ENCODE measurements around the gene ADAT1. TPM values are rescaled to one million over a fixed set of nuclear protein-coding genes. Genes with fewer than 3 reads are reported as not detected.

Gene ADAT1
- total RNA-seq, 1 experiment from 2014 or later, result 71.3 TPM

- ChIA-PET POLR2A (no interaction called here), CTCF (interaction anchor here (1.1 to 1.4 kb wide), 2 partner anchors 36 to 80 kb away, joined by 4 to 6 read pairs; no protein-coding TSS in a partner anchor)
- TF ChIP-seq CTCF (IDR thresholded peaks at IDR 0.05; ENCODE audit: insufficient read depth in 1 of 2, low read depth in 1 of 2, low read length in 1 of 2, severe bottlenecking in 1 of 2, unreplicated experiment in 1 of 2), result no peak
- Mint-ChIP-seq H3K4me3 (ENCODE audit: unreplicated experiment) (no peak overlapping the region), H3K27ac (ENCODE audit: unreplicated experiment) (no peak overlapping the region), H3K9me3 (ENCODE audit: unreplicated experiment) (no peaks in the 10 kb centered on the region), H3K4me1 (ENCODE audit: low read depth, unreplicated experiment) (peaks cover 6% of the 10 kb centered on the region), H3K36me3 (ENCODE audit: insufficient read depth, unreplicated experiment) (peaks cover 6% of the 10 kb centered on the region), H3K27me3 (ENCODE audit: insufficient read depth, unreplicated experiment) (no peaks in the 10 kb centered on the region)
- Histone ChIP-seq H3K36me3 (ENCODE audit: control insufficient read depth, insufficient read depth, low read length) (no peaks in the 10 kb centered on the region), H3K27me3 (replicated peaks; ENCODE audit: control insufficient read depth, insufficient read depth, low read length) (no peaks in the 10 kb centered on the region), H3K4me3 (ENCODE audit: low read depth, low read length) (no peak overlapping the region), H3K9me3 (no peaks in the 10 kb centered on the region), H3K4me1 (no peaks in the 10 kb centered on the region)
- DNase-seq, result no peak
- intact Hi-C loops (cut with micrococcal nuclease; ENCODE audit: unreplicated experiment), result no loop called here
- no TSS peak for BruUV-seq (replicated peaks)
Observed at GRCh38 chr16:75552951-75553350, 70.1 kb downstream of the ADAT1 start.

GRCh38 chr16:75550211-75550662 is 72.8 kb downstream of the ADAT1 start:
- intact Hi-C loops (cut with micrococcal nuclease; ENCODE audit: unreplicated experiment), result loop anchor here (1.0 kb wide), 3 partner anchors 22 to 79 kb away; no protein-coding TSS in a partner anchor
- H3K27me3 ChIP-seq (replicated peaks; ENCODE audit: control insufficient read depth, insufficient read depth, low read length), result no peaks in the 10 kb centered on the region
- no peaks in the 10 kb centered on the region for H3K9me3 Mint-ChIP-seq (ENCODE audit: unreplicated experiment)
- peak in 1 of 2 experiments; percentile 49 for DNase-seq
- no peaks in the 10 kb centered on the region for H3K36me3 ChIP-seq (ENCODE audit: control insufficient read depth, insufficient read depth, low read length)
- BruUV-seq (replicated peaks), result no TSS peak
- ChIA-PET POLR2A (interaction anchor here (0.5 kb wide), 1 partner anchor 71 kb away, joined by 4 read pairs; no protein-coding TSS in a partner anchor), CTCF (interaction anchor here (0.6 to 1.7 kb wide), 6 partner anchors 15 to 86 kb away, joined by 3 to 11 read pairs (median 4); partner anchors contain the start of genes CHST6 and GABARAPL2)
- H3K36me3 Mint-ChIP-seq (ENCODE audit: insufficient read depth, unreplicated experiment), result peaks cover 2% of the 10 kb centered on the region
- no peaks in the 10 kb centered on the region for H3K4me1 Mint-ChIP-seq (ENCODE audit: low read depth, unreplicated experiment)
- TF ChIP-seq CTCF (IDR thresholded peaks at IDR 0.05; ENCODE audit: insufficient read depth in 1 of 2, low read depth in 1 of 2, low read length in 1 of 2, severe bottlenecking in 1 of 2, unreplicated experiment in 1 of 2), result peak in 1 of 2 experiments; percentile 70
- H3K4me1 ChIP-seq, result no peaks in the 10 kb centered on the region
- H3K27me3 Mint-ChIP-seq (ENCODE audit: insufficient read depth, unreplicated experiment), result no peaks in the 10 kb centered on the region
- H3K4me3 Mint-ChIP-seq (ENCODE audit: unreplicated experiment), result no peak overlapping the region
- H3K4me3 ChIP-seq (ENCODE audit: low read depth, low read length), result no peak overlapping the region
- no peak overlapping the region for H3K27ac Mint-ChIP-seq (ENCODE audit: unreplicated experiment)
- no peaks in the 10 kb centered on the region for H3K9me3 ChIP-seq

Other genes starting within 250 kb of the ADAT1 start
- 71.6 and 77.6 TPM in 2 replicates for gene CFDP1, start 189.8 kb downstream of the ADAT1 start, total RNA-seq (2022)
- gene TMEM170A, start 158.6 kb downstream of the ADAT1 start, total RNA-seq (2022), result 57.4 and 63.6 TPM in 2 replicates
- gene CHST6, start 127.8 kb downstream of the ADAT1 start, total RNA-seq (2022), result 1.1 and 1.3 TPM in 2 replicates
- 0.11 TPM in 1 of 2 replicates, not detected in the other for gene CHST5, start 87.2 kb downstream of the ADAT1 start, total RNA-seq (2022)
- gene TMEM231, start 67.0 kb downstream of the ADAT1 start, total RNA-seq (2022), result 5.2 and 6.6 TPM in 2 replicates
- gene GABARAPL2, start 56.9 kb downstream of the ADAT1 start, total RNA-seq (2022), result 82.6 and 88.2 TPM in 2 replicates
- gene KARS1, start 24.4 kb upstream of the ADAT1 start, total RNA-seq (2022), result 244 and 245 TPM in 2 replicates
- gene TERF2IP, start 24.5 kb upstream of the ADAT1 start, total RNA-seq (2022), result 25.1 and 27.1 TPM in 2 replicates
- gene CPHXL2, start 53.7 kb upstream of the ADAT1 start, total RNA-seq (2022), result not detected in 2 replicates
- gene DUXB, start 78.2 kb upstream of the ADAT1 start, total RNA-seq (2022), result not detected in 2 replicates
- gene CPHXL, start 103.2 kb upstream of the ADAT1 start, total RNA-seq (2022), result not detected in 2 replicates